ENCODE measurements around the gene MORN1. TPM values are rescaled to one million over a fixed set of nuclear protein-coding genes. Genes with fewer than 3 reads are reported as not detected.
A peak's percentile ranks its signal among the peaks of the same experiment; 100 is the strongest.
"Not testable (repeated sequence)": the region's sequence is repeated elsewhere in the genome, so short reads cannot be mapped to it uniquely, and the experiment has no call there.

MORN1 gene
- total RNA-seq, 1 donor from 2014 or later = 24.8 TPM

- no peak for DNase-seq (ENCODE audit: low read depth)
These were observed 51.9 kb downstream of the MORN1 start for GRCh38 chr1:2339206-2340085.

GRCh38 chr1:2337501-2337900, 53.9 kb downstream of the MORN1 start:
- DNase-seq (ENCODE audit: low read depth) = no peak

- no peak for DNase-seq (ENCODE audit: low read depth)
These were observed 54.3 kb downstream of the MORN1 start for GRCh38 chr1:2337081-2337480.

GRCh38 chr1:2336499-2336898, 54.9 kb downstream of the MORN1 start:
- DNase-seq (ENCODE audit: low read depth) = no peak

GRCh38 chr1:2335721-2336455, 55.5 kb downstream of the MORN1 start:
- no peak for DNase-seq (ENCODE audit: low read depth)

- DNase-seq (ENCODE audit: low read depth) = no peak
These were observed 56.3 kb downstream of the MORN1 start for GRCh38 chr1:2334883-2335534.

GRCh38 chr1:2334366-2334765, 57.0 kb downstream of the MORN1 start:
- no peak for DNase-seq (ENCODE audit: low read depth)

GRCh38 chr1:2331580-2331979, 59.8 kb downstream of the MORN1 start:
- DNase-seq (ENCODE audit: low read depth) = not testable (repeated sequence)

- DNase-seq (ENCODE audit: low read depth) = no peak
These were observed 60.2 kb downstream of the MORN1 start for GRCh38 chr1:2331200-2331544.

GRCh38 chr1:2330519-2331199, 60.7 kb downstream of the MORN1 start:
- DNase-seq (ENCODE audit: low read depth) = no peak

GRCh38 chr1:2330035-2330434, 61.3 kb downstream of the MORN1 start:
- no peak for DNase-seq (ENCODE audit: low read depth)

GRCh38 chr1:2328676-2329455, 62.5 kb downstream of the MORN1 start:
- no peak for DNase-seq (ENCODE audit: low read depth)

GRCh38 chr1:2327841-2328240, 63.5 kb downstream of the MORN1 start:
- no peak for DNase-seq (ENCODE audit: low read depth)

- DNase-seq (ENCODE audit: low read depth) = not testable (repeated sequence)
These were observed 64.2 kb downstream of the MORN1 start for GRCh38 chr1:2327162-2327561.

- DNase-seq (ENCODE audit: low read depth) = no peak
These were observed 64.8 kb downstream of the MORN1 start for GRCh38 chr1:2326524-2326923.

GRCh38 chr1:2324553-2325366, 66.6 kb downstream of the MORN1 start:
- DNase-seq (ENCODE audit: low read depth) = no peak

- no peak for DNase-seq (ENCODE audit: low read depth)
These were observed 67.8 kb downstream of the MORN1 start for GRCh38 chr1:2323451-2323974.

- DNase-seq (ENCODE audit: low read depth) = peak; percentile 56
These were observed 68.7 kb downstream of the MORN1 start for GRCh38 chr1:2322581-2323211.

GRCh38 chr1:2322065-2322571, 69.2 kb downstream of the MORN1 start:
- DNase-seq (ENCODE audit: low read depth) = peak; percentile 90

All from renal cortical epithelial cell (primary cell).